HAP-1 (cell line): ENCODE data around the gene TSPYL1.
A peak's percentile ranks its signal among the peaks of the same experiment; 100 is the strongest.
"Not testable (repeated sequence)": the region's sequence is repeated elsewhere in the genome, so short reads cannot be mapped to it uniquely, and the experiment has no call there.

Source experiments
- DNase-seq, 2 experiments: peaks; one replicate each; pipeline ENCODE4 v3.0.0-alpha.2; 2016 to 2020; ENCODE audit warnings: low spot score in 2 of 2
- H3K27me3 ChIP-seq: fragments of 250-450 bp; sonication (Bioruptor Pico); 2 replicates; pipeline ENCODE4 v1.5.1; 2020; ENCODE audit warnings: low read depth, mild to moderate bottlenecking, moderate library complexity
- H3K36me3 ChIP-seq: fragments of 250-450 bp; sonication (Bioruptor Pico); replicated peaks from 2 replicates; pipeline ENCODE4 v1.5.1; 2020; ENCODE audit warnings: mild to moderate bottlenecking
- H3K4me1 ChIP-seq: fragments of 250-450 bp; sonication (Bioruptor Pico); 2 replicates; pipeline ENCODE4 v1.5.1; 2020; ENCODE audit warnings: mild to moderate bottlenecking
- H3K4me3 ChIP-seq: fragments of 250-450 bp; sonication (Bioruptor Pico); 2 replicates; pipeline ENCODE4 v1.5.1; 2020; ENCODE audit warnings: mild to moderate bottlenecking, moderate library complexity
- H3K9me3 ChIP-seq: fragments of 250-450 bp; sonication (Bioruptor Pico); 2 replicates; pipeline ENCODE4 v1.5.1; 2020; ENCODE audit warnings: mild to moderate bottlenecking, moderate library complexity
- in situ Hi-C: fragments of 300-500 bp; cut with MboI; formaldehyde crosslinking; loops from 3 replicates; pipeline ENCODE4 v1.14.3; 2020; ENCODE audit warnings: low sequenced_read_pairs, inconsistent platforms, mixed read lengths

TSPYL1 gene

GRCh38 chr6:116286773-116287358, 7.1 kb upstream of the TSPYL1 start:
- Histone ChIP-seq H3K9me3 (no peaks in the 10 kb centered on the region), H3K27me3 (peaks cover 27% of the 10 kb centered on the region), H3K4me1 (no peaks in the 10 kb centered on the region), H3K36me3 (no peaks in the 10 kb centered on the region), H3K4me3 (no peak overlapping the region)
- in situ Hi-C loops, result loop anchor here (25.0 kb wide), 1 partner anchor 375 kb away; the partner anchor contains the start of gene ZUP1
- DNase-seq, result no peak

GRCh38 chr6:116284984-116285383, 5.3 kb upstream of the TSPYL1 start:
- DNase-seq, H3K9me3 ChIP-seq, H3K36me3 ChIP-seq, H3K4me1 ChIP-seq, H3K4me3 ChIP-seq: not testable (repeated sequence)
- in situ Hi-C loops, result loop anchor here (25.0 kb wide), 1 partner anchor 377 kb away; the partner anchor contains the start of gene ZUP1
- peaks cover 13% of the 10 kb centered on the region; the same call in 1 of the 2 replicates for H3K27me3 ChIP-seq

GRCh38 chr6:116283191-116283590, 3.5 kb upstream of the TSPYL1 start:
- in situ Hi-C loops, result loop anchor here (25.0 kb wide), 1 partner anchor 379 kb away; the partner anchor contains the start of gene ZUP1
- peaks cover 8% of the 10 kb centered on the region; the same call in 1 of the 2 replicates for H3K27me3 ChIP-seq
- H3K4me3 ChIP-seq, result no peak overlapping the region
- H3K9me3 ChIP-seq, result no peaks in the 10 kb centered on the region
- H3K4me1 ChIP-seq, result peaks cover 12% of the 10 kb centered on the region
- DNase-seq, result no peak
- H3K36me3 ChIP-seq, result peaks cover 4% of the 10 kb centered on the region; the same call in 1 of the 2 replicates

- Histone ChIP-seq H3K9me3 (no peaks in the 10 kb centered on the region), H3K4me3 (no peak overlapping the region), H3K4me1 (peaks cover 15% of the 10 kb centered on the region), H3K27me3 (peaks cover 8% of the 10 kb centered on the region; the same call in 1 of the 2 replicates), H3K36me3 (peaks cover 4% of the 10 kb centered on the region; the same call in 1 of the 2 replicates)
- no peak for DNase-seq
- in situ Hi-C loops, result loop anchor here (25.0 kb wide), 1 partner anchor 380 kb away; the partner anchor contains the start of gene ZUP1
Measured at GRCh38 chr6:116282698-116283097, 3.0 kb upstream of the TSPYL1 start.

GRCh38 chr6:116280933-116281316, 1.2 kb upstream of the TSPYL1 start:
- Histone ChIP-seq H3K27me3 (0 out of 2 replicates have a peak, but pooled peaks cover 5% of the 10 kb centered on the region), H3K36me3 (peaks cover 4% of the 10 kb centered on the region; the same call in 1 of the 2 replicates), H3K4me1 (peaks cover 28% of the 10 kb centered on the region), H3K4me3 (no peak overlapping the region), H3K9me3 (no peaks in the 10 kb centered on the region)
- in situ Hi-C loops, result loop anchor here (25.0 kb wide), 1 partner anchor 381 kb away; the partner anchor contains the start of gene ZUP1
- DNase-seq, result no peak

- no peak for DNase-seq
- Histone ChIP-seq H3K9me3 (no peaks in the 10 kb centered on the region), H3K4me1 (peaks cover 31% of the 10 kb centered on the region), H3K4me3 (peak overlapping the region; percentile 78), H3K27me3 (0 out of 2 replicates have a peak, but pooled peaks cover 5% of the 10 kb centered on the region), H3K36me3 (peaks cover 4% of the 10 kb centered on the region; the same call in 1 of the 2 replicates)
- in situ Hi-C loops, result loop anchor here (25.0 kb wide), 1 partner anchor 382 kb away; the partner anchor contains the start of gene ZUP1
Measured at GRCh38 chr6:116280161-116280932, 617 bp upstream of the TSPYL1 start.

- H3K4me3 ChIP-seq, result peak overlapping the region; percentile 78
- in situ Hi-C loops, result loop anchor here (10.0 to 25.0 kb wide), 2 partner anchors 286 to 383 kb away; partner anchors contain the start of gene ZUP1
- peaks cover 31% of the 10 kb centered on the region for H3K4me1 ChIP-seq
- peaks cover 4% of the 10 kb centered on the region; the same call in 1 of the 2 replicates for H3K36me3 ChIP-seq
- H3K27me3 ChIP-seq, result 0 out of 2 replicates have a peak, but pooled peaks cover 5% of the 10 kb centered on the region
- DNase-seq, result no peak
- H3K9me3 ChIP-seq, result no peaks in the 10 kb centered on the region
Measured at GRCh38 chr6:116278854-116279231, 887 bp downstream of the TSPYL1 start.

GRCh38 chr6:116278481-116278829, 1.3 kb downstream of the TSPYL1 start:
- H3K9me3 ChIP-seq, result no peaks in the 10 kb centered on the region
- H3K27me3 ChIP-seq, result 0 out of 2 replicates have a peak, but pooled peaks cover 5% of the 10 kb centered on the region
- no peak for DNase-seq
- H3K4me1 ChIP-seq, result peaks cover 31% of the 10 kb centered on the region
- in situ Hi-C loops, result loop anchor here (10.0 to 25.0 kb wide), 2 partner anchors 286 to 384 kb away; partner anchors contain the start of gene ZUP1
- H3K4me3 ChIP-seq, result peak overlapping the region; percentile 78
- H3K36me3 ChIP-seq, result peaks cover 4% of the 10 kb centered on the region; the same call in 1 of the 2 replicates

GRCh38 chr6:116277124-116277523, 2.6 kb downstream of the TSPYL1 start:
- H3K9me3 ChIP-seq, result no peaks in the 10 kb centered on the region
- H3K36me3 ChIP-seq, result peaks cover 4% of the 10 kb centered on the region; the same call in 1 of the 2 replicates
- H3K4me3 ChIP-seq, result peak overlapping the region; percentile 17

GRCh38 chr6:116271149-116271708, 8.5 kb downstream of the TSPYL1 start:
- Histone ChIP-seq H3K4me3 (no peak overlapping the region), H3K36me3 (no peaks in the 10 kb centered on the region)
- in situ Hi-C loops, result loop anchor here (10.0 kb wide), 1 partner anchor 294 kb away; no protein-coding TSS in a partner anchor

More at GRCh38 chr6:116277124-116277523, 2.6 kb downstream of the TSPYL1 start:
- H3K27me3 ChIP-seq, result no peaks in the 10 kb centered on the region
- in situ Hi-C loops, result loop anchor here (10.0 to 25.0 kb wide), 2 partner anchors 288 to 385 kb away; partner anchors contain the start of gene ZUP1
- DNase-seq, result no peak
- peaks cover 31% of the 10 kb centered on the region for H3K4me1 ChIP-seq

GRCh38 chr6:116268589-116269293, 11.0 kb downstream of the TSPYL1 start:
- DNase-seq, result peak in 1 of 2 experiments; percentile 83
- H3K4me3 ChIP-seq, result no peak overlapping the region
- no peaks in the 10 kb centered on the region for H3K36me3 ChIP-seq
- no peaks in the 10 kb centered on the region for H3K27me3 ChIP-seq
- no peaks in the 10 kb centered on the region for H3K9me3 ChIP-seq
- H3K4me1 ChIP-seq, result no peaks in the 10 kb centered on the region
- in situ Hi-C loops, result no loop called here

More at GRCh38 chr6:116271149-116271708, 8.5 kb downstream of the TSPYL1 start:
- no peak for DNase-seq
- Histone ChIP-seq H3K9me3 (no peaks in the 10 kb centered on the region), H3K27me3 (no peaks in the 10 kb centered on the region), H3K4me1 (peaks cover 6% of the 10 kb centered on the region)

- Histone ChIP-seq H3K9me3 (no peaks in the 10 kb centered on the region), H3K27me3 (no peaks in the 10 kb centered on the region), H3K36me3 (no peaks in the 10 kb centered on the region), H3K4me1 (no peaks in the 10 kb centered on the region), H3K4me3 (no peak overlapping the region)
- in situ Hi-C loops, result no loop called here
- no peak for DNase-seq
Measured at GRCh38 chr6:116267836-116268588, 11.7 kb downstream of the TSPYL1 start.
